Spleen (tissue), 11 donors: ENCODE results near the gene CSGALNACT2. TPM values are rescaled to one million over a fixed set of nuclear protein-coding genes. Genes with fewer than 3 reads are reported as not detected.

Experiments
- DNase-seq: peaks from one replicate; pipeline ENCODE4 v3.0.0-alpha.2; 2020
- H3K27ac ChIP-seq, 8 donors: fragments of 200-600 bp; sonication (generic) in 7 of 8; 1 replicate in 4 of 8; 2 replicates in 4 of 8; pipeline versions ENCODE4 v1.5.0 to v1.8.0; 2016 to 2021; ENCODE audit warnings: inconsistent platforms in 4 of 8, mild to moderate bottlenecking in 4 of 8, moderate library complexity in 1 of 8
- H3K27me3 ChIP-seq, 7 donors: fragments of 200-600 bp; sonication (generic) in 6 of 7; replicated peaks in 1 of 7; 1 replicate in 4 of 7; 2 replicates in 3 of 7; pipeline versions ENCODE4 v1.5.0 to v1.8.0; 2016 to 2021; ENCODE audit warnings: inconsistent platforms in 3 of 7, mild to moderate bottlenecking in 1 of 7
- H3K36me3 ChIP-seq, 6 donors: fragments of 200-600 bp; sonication (generic) in 5 of 6; 1 replicate in 4 of 6; 2 replicates in 2 of 6; pipeline versions ENCODE4 v1.5.0 to v1.8.0; 2016 to 2021; ENCODE audit warnings: inconsistent platforms in 2 of 6
- H3K4me1 ChIP-seq, 6 donors: fragments of 200-600 bp; sonication (generic) in 5 of 6; 1 replicate in 3 of 6; 2 replicates in 3 of 6; pipeline versions ENCODE4 v1.5.0 to v1.8.0; 2016 to 2021; ENCODE audit warnings: inconsistent platforms in 3 of 6
- H3K4me3 ChIP-seq, 8 donors: fragments of 200-600 bp; sonication (generic) in 7 of 8; 1 replicate in 4 of 8; 2 replicates in 4 of 8; pipeline versions ENCODE4 v1.5.0 to v1.8.0; 2016 to 2021; ENCODE audit warnings: inconsistent platforms in 4 of 8, mild to moderate bottlenecking in 4 of 8, moderate library complexity in 2 of 8
- H3K9me3 ChIP-seq, 8 donors: fragments of 200-600 bp; sonication (generic) in 7 of 8; 1 replicate in 4 of 8; 2 replicates in 4 of 8; pipeline versions ENCODE4 v1.5.0 to v1.8.0; 2016 to 2021; ENCODE audit warnings: inconsistent platforms in 4 of 8
- CTCF ChIP-seq, 11 experiments: fragments of 200-600 bp in 7 of 11; fragments of 450-650 bp in 4 of 11; sonication (generic) in 4 of 11; IDR thresholded peaks in 8 of 11; conservative IDR thresholded peaks in 3 of 11; 1 replicate in 7 of 11; 2 replicates in 4 of 11; pipeline versions ENCODE4 v1.4.0 to v1.8.0; 2016 to 2021; ENCODE audit warnings: antibody characterized with exemption in 11 of 11, inconsistent platforms in 4 of 11, mild to moderate bottlenecking in 1 of 11
- POLR2A ChIP-seq, 3 donors: fragments of 450-650 bp; IDR thresholded peaks; one replicate each; pipeline ENCODE4 v1.5.1; 2017; ENCODE audit warnings: antibody characterized with exemption in 3 of 3, mild to moderate bottlenecking in 1 of 3
- POLR2AphosphoS5 ChIP-seq, 3 donors: sonication (generic); formaldehyde crosslinking; IDR thresholded peaks; one replicate each; pipeline ENCODE4 v1.5.1; 2017; ENCODE audit warnings: antibody characterized with exemption in 3 of 3
- WGBS, 5 donors: extraction: QIAGEN DNeasy Blood & Tissue Kit in 3 of 5; methylation state at CpG; one replicate each; pipeline versions ENCODE4 v1.1.5 to v1.1.7; 2013 to 2018; 5-methylcytosine and 5-hydroxymethylcytosine counted together
- intact Hi-C: fragments of 100-400 bp; cut with DNase I; formaldehyde crosslinking; loops from one replicate; pipeline ENCODE4 v1.15.0; 2023; ENCODE audit warnings: low total_unique reads
- polyA plus RNA-seq, 3 donors: library from polyadenylated mRNA; stranded (reverse); fragments of 200-250 nt; gene quantifications; one replicate each; pipeline ENCODE4 v1.2.1, GENCODE V29; 2013
- total RNA-seq, 7 donors: library from RNA; depleted of rRNA in 3 of 7; stranded (reverse); fragments of >200 nt in 3 of 7; fragmentation: NEBNext Ultra II Directional in 4 of 7; extraction: Animal tissue kit (Norgen Biotek cat#: 25700) in 4 of 7; gene quantifications; one replicate each; pipeline versions ENCODE4 v1.1.0 to v1.2.1, GENCODE V29; 2016 to 2021
- donor health status: healthy with polysubstance abuse.
- donor health status: DM: no; HTN: no; CAD: no; lungs with moderate emphysema.
- donor health status: DM: no; HTN: no; CAD: no.
- donor health status: Bipolar disorder and iron deficiency.
- donor health status: healthy.
- donor health status: DM: no; HTN: no; CAD: no.
- donor health status: DM: yes; HTN: yes; CAD: no.

The CSGALNACT2 gene
- total and polyA plus RNA-seq, 10 donors: 8.1 to 77.1 (median 34.2) TPM

- intact Hi-C loops: no loop called here
- Histone ChIP-seq H3K4me1 (no peaks in the 10 kb centered on the region), H3K36me3 (peaks cover 0 to 81% (median 26%) of the 10 kb centered on the region in 6 donors), H3K27me3 (no peaks in the 10 kb centered on the region), H3K27ac (no peak overlapping the region), H3K9me3 (no peaks in the 10 kb centered on the region), H3K4me3 (no peak overlapping the region)
- DNase-seq: no peak
- TF ChIP-seq CTCF (IDR thresholded peaks at IDR 0.05 in 8 of 11, conservative IDR thresholded peaks at IDR 0.05 in 3 of 11) (no peak), POLR2A (IDR thresholded peaks at IDR 0.05) (no peak)
- 96 to 99% (median 98%) methylated on average over 3 of the region's 3 CpGs for WGBS, 5 donors
These were observed 49.0 kb downstream of the CSGALNACT2 start for GRCh38 chr10:43187213-43187612.

- no peaks in the 10 kb centered on the region for H3K9me3 ChIP-seq
- peaks cover 0 to 79% (median 14%) of the 10 kb centered on the region in 6 donors for H3K36me3 ChIP-seq
- intact Hi-C loops: no loop called here
- DNase-seq: no peak
- H3K4me1 ChIP-seq: no peaks in the 10 kb centered on the region
- no peak overlapping the region for H3K4me3 ChIP-seq
- H3K27me3 ChIP-seq: no peaks in the 10 kb centered on the region
- H3K27ac ChIP-seq: no peak overlapping the region
- TF ChIP-seq POLR2A (IDR thresholded peaks at IDR 0.05) (no peak), CTCF (IDR thresholded peaks at IDR 0.05 in 8 of 11, conservative IDR thresholded peaks at IDR 0.05 in 3 of 11) (no peak), POLR2AphosphoS5 (IDR thresholded peaks at IDR 0.05) (no peak)
- 45 to 90% (median 77%) methylated on average over 1 of the region's 1 CpG for WGBS, 5 donors
These were observed 50.5 kb downstream of the CSGALNACT2 start for GRCh38 chr10:43188702-43189101.

GRCh38 chr10:43190289-43190688, 52.0 kb downstream of the CSGALNACT2 start:
- DNase-seq: no peak
- H3K4me3 ChIP-seq: no peak overlapping the region
- H3K36me3 ChIP-seq: peaks cover 0 to 72% (median 11%) of the 10 kb centered on the region in 6 donors
- no peaks in the 10 kb centered on the region for H3K9me3 ChIP-seq
- TF ChIP-seq POLR2AphosphoS5 (IDR thresholded peaks at IDR 0.05) (no peak), POLR2A (IDR thresholded peaks at IDR 0.05) (no peak)
- no peaks in the 10 kb centered on the region for H3K4me1 ChIP-seq
- intact Hi-C loops: no loop called here
- H3K27ac ChIP-seq: no peak overlapping the region
- no peaks in the 10 kb centered on the region for H3K27me3 ChIP-seq

GRCh38 chr10:43190775-43191174, 52.5 kb downstream of the CSGALNACT2 start:
- TF ChIP-seq POLR2AphosphoS5 (IDR thresholded peaks at IDR 0.05): no peak
- TF ChIP-seq POLR2A (IDR thresholded peaks at IDR 0.05): no peak
- TF ChIP-seq CTCF (IDR thresholded peaks at IDR 0.05 in 8 of 11, conservative IDR thresholded peaks at IDR 0.05 in 3 of 11): no peak
- DNase-seq: no peak
- H3K27ac ChIP-seq: no peak overlapping the region
- peaks cover 0 to 72% (median 9%) of the 10 kb centered on the region in 6 donors for H3K36me3 ChIP-seq
- no peaks in the 10 kb centered on the region for H3K9me3 ChIP-seq
- no peaks in the 10 kb centered on the region for H3K4me1 ChIP-seq
- H3K4me3 ChIP-seq: no peak overlapping the region
- 85 to 95% (median 92%) methylated on average over 3 of the region's 3 CpGs for WGBS, 5 donors
- intact Hi-C loops: no loop called here
- no peaks in the 10 kb centered on the region for H3K27me3 ChIP-seq

GRCh38 chr10:43192884-43193283, 54.6 kb downstream of the CSGALNACT2 start:
- TF ChIP-seq POLR2AphosphoS5 (IDR thresholded peaks at IDR 0.05) (peak in 1 of 3 donors; percentile 38), CTCF (IDR thresholded peaks at IDR 0.05 in 8 of 11, conservative IDR thresholded peaks at IDR 0.05 in 3 of 11) (no peak), POLR2A (IDR thresholded peaks at IDR 0.05) (no peak)
- intact Hi-C loops: no loop called here
- H3K4me1 ChIP-seq: no peaks in the 10 kb centered on the region
- H3K27me3 ChIP-seq: no peaks in the 10 kb centered on the region
- H3K4me3 ChIP-seq: no peak overlapping the region
- no peak overlapping the region for H3K27ac ChIP-seq
- H3K9me3 ChIP-seq: no peaks in the 10 kb centered on the region
- DNase-seq: no peak
- peaks cover 0 to 68% (median 0%) of the 10 kb centered on the region in 6 donors for H3K36me3 ChIP-seq
- 79 to 89% (median 89%) methylated on average over 8 to 9 of the region's 9 CpGs for WGBS, 5 donors
